ENCODE measurements around the gene ROBO2.

The ROBO2 gene

DNA sequence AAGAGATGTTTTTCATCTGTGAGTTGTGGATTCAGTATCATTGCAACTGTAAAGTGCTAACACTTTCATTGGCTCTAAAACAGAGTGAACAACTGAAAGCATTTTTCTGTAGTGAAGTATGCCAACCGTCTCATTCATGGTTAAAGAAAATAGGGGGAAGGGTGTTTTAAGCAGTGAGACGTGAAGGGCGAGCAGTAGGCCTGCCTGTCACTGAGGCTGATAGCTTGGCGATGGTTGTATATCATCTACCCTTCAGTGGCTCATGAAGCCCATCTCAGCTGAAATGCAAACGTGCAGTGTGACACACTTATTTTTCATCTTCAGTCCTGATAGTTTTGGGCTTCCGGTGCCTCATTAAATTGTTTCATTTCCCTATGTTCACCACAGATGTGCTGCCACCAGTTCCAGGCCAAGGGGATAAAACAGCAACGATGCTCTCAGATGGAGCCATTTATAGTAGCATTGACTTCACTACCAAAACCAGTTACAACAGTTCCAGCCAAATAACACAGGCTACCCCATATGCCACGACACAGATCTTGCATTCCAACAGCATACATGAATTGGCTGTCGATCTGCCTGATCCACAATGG is 562.0 kb downstream of the ROBO2 start:
- no peak for DNase-seq

DNA sequence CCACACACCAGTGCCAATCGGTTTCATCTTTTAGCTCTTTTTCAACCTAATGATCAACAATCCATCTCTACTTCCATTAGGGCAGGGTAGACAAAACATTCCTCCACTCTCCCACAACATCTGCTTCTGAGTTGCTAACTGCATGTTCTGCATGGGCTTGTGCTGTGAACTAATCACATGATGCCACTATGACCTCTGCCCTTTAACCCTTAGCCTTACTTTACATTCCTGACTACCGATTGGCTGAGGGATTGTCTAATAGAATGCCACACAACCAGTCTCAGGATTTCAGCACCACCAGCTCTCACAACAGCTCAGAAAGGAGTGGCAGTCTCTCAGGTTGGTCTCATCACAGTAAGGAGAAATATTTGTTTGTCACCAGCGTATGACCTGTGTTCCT is 562.8 kb downstream of the ROBO2 start:
- no peak for DNase-seq

DNA sequence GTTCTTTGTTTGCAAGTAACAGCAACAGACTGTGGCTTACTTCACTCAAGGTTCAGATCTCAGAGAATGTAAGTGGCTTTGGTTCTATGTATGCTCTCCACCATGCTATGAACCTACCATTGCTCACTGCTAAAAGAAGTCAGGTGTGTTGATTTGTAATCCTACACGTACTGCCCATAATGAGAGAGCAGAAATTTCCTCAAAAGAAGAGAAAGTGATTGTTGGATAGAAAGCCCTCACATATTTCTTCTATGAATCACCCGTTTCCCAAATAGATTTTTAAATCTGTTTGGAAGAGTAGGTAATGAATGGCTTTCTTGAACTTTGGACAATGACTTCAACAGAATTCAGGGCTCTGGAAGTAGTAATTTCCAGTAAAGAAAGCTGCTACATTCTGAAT is 565.4 kb downstream of the ROBO2 start:
- no peak for DNase-seq

DNA sequence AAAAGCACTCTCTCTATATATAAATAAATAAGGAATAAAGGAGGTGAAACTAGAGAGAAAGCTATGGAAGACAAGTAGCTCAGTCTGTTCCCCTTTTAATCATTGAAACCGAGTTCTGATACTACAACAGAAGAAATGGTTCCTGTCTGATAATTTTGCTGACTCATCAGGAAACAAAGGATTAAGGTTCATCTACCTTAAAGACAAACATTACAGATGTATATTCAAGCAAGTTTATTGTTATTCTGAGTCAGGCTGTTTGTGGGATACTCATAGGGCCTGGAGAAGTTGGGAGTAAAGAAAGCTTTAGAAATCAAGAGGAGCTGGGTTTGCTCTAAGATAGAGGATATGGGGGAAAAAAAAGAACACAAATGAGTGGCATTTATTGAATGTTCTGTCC is 566.0 kb downstream of the ROBO2 start:
- no peak for DNase-seq

DNA sequence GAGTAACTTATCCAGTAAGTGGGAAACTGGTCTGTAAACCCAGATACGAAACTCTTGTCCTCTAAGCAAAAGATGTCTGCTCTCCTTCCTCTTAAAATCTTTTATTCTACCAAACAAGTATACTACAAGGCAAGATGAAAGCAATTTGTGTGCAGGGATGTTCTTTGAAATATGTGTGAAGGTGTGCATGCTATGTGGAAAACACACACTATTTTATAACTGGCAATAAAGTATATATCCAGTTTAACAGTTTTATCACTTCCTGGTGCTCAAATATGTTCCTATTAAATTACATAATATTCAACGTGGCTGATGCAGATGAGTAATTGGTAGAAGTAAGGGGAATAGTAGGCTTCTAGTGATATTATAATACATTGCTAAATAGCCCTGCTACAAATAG is 566.5 kb downstream of the ROBO2 start:
- no peak for DNase-seq

DNA sequence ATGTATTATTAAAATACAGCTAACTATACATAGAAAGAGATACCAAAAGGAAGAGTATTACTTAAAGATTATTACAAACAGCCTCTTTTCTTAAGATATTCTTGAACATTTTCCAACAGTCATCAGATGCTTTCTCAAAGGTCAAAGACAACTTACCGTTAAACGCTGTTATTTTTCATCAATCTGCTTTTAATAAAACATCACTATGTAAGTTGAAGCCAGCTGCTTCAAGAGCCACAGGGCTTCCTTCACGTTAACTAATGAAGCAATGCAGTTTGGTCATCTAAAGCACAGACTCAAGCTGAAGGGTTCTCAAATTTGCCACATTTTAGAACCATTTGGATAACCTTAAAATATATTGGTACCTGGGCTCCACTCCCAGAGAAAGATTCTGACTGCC is 578.8 kb downstream of the ROBO2 start:
- DNase-seq, result no peak

DNA sequence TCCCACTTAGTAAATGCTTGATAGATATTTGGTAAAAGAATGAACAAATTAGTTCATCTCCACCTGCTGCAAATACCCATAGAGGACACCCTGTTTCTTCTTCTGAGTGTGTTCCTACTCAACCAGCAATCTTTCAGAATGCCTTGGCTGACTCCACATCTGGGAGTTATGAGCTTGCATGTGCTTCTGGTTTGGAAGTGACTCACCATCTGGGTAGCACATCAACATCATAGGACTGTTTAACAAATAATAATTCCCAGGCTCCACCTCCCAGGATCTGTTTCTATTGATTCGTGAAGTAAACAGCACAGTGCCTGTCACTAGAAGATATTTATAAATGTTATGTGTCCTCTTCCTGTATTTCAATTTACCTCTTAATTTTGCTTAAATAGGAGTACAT is 580.1 kb downstream of the ROBO2 start:
- no peak for DNase-seq

DNA sequence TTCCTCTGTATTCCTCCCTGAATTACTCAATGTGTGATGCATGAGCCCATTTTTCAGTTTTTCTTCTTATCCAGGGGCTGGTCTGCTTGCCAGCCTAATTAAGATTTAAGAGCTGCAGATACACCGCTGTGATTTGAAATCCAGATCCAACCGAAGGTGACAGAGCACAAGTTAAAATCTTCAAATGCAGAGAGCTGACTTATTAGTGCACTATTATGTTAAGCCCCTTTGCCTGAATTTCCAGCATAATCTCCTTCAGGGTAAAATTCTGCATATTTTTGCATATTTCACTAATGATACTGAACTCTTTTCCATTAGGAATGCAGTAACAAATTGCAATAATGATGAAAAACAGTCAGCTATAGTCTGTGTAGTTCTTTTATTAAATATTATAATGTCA is 583.6 kb downstream of the ROBO2 start:
- DNase-seq, result no peak

DNA sequence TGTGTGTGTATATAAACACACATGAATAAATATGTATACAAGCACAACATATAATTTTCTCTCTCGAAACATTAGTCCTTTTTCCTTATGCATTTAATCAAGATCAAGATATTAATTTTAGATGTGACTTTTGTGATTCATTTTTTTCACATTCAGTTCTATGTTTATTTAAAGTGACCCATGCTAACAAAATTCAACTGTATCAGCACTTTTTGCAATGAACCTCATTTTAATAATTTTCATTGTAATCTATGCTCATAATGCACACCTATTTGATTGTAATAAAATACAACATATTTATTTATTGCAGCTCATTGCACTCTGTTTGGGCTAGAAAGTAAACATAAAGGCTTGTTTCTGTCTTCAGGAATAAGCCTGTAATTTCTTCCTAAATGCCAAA is 586.3 kb downstream of the ROBO2 start:
- DNase-seq, result no peak

DNA sequence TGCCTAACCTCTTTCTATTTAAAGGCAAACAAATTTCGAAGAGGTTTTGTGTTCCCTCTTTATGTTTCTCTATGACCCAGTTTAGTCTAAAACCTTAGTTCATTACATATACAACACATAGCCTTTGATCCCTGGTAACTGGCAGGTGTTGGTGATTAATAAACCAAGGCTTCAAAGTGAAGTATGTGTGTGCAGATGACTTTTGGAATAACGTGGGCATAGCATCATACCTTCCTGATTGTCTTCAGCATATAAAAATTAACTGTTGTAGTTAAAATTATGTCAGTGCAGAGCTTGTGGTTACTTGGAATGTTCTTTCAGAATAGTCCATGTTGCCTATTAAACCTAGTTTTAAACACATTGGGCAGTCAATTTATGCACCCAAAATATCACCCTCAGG is 608.3 kb downstream of the ROBO2 start:
- DNase-seq, result no peak

DNA sequence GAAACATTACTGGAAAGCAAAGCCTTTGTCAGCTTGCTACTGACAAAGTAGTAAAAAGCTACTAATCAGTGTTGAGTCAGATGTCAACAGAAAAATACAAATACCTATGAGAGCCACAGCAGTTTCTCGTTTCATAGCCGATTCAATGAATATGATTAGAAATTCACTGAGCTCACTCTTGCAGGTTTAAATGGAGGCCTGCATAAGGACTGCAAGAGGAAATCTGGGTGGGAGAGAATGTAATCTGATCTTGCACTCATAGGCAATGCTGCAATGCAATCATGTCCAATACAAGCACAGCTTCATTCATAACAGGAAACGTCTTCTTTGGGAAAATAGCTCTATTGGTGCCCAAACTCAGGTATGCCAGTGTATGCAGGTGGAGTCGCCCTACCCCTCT is 608.8 kb downstream of the ROBO2 start:
- no peak for DNase-seq

DNA sequence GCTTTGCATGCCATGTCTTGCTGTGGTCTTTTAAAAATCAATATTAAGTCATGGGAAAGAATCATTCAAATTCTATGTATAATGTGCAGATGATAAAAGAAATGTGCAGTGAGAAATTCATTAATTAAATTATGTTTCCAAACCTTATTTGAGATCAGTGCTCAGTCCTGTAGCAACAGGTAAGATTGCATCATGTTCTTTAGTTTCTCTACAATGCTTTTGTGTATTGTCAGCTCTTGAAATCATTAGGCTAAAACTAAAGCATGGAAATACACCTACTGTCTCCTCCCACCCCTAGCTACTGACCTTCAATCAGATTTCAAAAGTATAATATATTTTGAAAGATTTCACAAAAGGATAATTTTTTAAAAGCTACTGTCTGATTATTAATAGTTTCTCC is 612.7 kb downstream of the ROBO2 start:
- DNase-seq, result no peak

DNA sequence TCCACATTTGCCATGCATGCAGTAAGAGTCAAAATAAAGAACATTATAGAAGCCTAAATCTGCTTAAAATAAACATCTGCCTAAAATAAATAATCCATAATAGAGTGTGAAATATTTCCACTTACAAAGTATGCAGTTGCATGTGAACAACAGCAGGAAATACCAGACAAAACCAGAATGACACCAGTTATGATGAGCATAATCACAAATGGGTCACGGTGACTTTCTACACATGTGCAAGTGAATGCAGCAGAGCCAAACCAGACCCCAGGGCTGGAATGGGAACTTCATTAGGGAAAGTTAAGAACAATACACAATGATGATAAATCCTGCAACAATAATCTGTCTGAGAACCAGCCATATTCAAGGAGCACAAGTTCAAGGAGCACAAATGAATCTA is 615.5 kb downstream of the ROBO2 start:
- no peak for DNase-seq

DNA sequence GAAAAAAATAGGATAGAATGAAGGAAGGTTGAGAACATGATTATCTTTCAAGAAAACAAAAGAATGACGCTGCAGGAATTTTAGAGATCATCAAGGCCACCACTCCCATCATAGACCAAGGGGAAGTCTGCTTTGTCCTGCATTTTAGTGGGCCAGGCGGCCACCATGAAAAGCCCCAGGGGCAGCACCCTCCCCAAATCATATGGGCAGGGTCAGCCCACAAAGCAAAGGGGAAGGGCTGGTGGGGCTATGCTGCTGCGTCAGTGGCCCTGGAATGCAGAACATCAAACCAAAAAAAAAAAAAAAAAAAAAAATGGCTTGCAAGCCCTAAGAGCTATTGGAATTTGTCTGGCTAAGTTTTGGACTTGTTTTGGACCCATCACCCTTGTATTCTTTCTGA is 620.8 kb downstream of the ROBO2 start:
- DNase-seq, result no peak

DNA sequence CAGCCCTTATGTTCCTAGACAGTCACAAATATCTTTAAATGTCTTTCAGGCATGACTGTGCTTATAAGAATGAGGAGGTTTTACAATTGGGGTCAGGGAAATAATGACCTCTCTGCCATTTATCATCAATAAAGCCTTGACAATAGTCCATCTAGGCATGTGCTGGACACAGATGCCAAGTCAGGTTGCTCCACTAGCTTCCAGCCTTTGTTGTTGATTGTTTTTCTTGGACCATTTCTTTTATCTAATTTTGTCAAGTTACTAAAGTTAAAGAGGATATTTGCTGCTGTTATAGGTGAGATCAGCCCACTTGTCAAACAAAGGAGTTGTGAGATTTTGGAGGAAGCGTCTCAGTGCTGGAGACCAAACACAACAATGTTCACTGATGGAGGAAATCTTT is 628.0 kb downstream of the ROBO2 start:
- no peak for DNase-seq

DNA sequence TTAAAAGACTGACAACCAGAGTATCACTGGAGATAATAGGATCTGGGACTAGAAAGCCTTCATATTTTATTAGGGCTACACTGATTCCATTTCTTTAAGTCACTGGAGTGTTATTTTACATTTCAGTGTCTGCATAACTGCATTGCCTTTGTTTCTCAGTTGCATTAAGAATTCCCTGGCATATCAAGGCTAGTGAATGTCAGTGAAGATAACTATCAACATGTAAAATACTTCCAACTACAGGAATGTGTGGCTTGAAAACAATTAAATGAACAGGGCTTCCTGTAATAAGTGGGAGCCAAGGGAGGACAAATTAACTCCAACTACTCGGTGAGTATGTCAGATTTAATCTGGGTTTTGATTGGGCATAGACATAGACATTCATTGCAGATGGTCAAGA is 628.5 kb downstream of the ROBO2 start:
- DNase-seq, result no peak

DNA sequence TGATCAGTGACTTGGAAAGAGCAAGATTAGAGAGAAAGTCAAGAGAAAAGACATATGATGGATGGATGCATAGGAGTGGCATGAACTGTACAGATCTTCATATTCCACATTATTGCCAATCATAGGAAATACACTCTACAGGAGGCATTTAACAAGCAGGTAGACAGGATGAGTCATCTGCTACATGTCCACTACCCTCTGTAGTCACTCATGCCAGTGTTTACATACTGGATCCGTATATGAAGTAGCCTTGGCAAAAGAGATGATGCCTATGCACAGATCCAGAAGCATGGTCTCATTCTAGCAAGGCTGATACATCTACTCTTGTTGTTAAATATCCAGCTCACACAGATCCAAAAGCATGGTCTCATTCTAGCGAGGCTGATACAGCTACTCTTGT is 632.1 kb downstream of the ROBO2 start:
- no peak for DNase-seq

DNA sequence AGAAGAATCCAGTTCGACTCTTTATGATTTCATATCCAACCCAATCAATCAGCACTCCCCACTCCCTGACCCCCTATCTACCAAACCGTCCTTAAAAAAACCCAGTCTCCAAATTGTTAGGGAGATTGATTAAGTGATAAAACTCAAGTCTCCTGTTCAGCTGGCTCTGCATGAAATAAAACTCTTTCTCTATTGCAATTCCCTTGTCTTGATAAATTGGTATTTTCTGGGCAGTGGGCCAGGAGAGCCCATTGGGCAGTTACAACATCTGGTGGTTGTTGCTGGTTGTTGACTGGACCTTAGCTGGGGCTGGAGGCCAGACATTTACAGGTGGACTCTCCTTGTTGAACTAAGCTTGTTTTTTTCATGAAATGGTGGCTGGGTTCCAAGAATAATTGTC is 642.3 kb downstream of the ROBO2 start:
- DNase-seq, result no peak

DNA sequence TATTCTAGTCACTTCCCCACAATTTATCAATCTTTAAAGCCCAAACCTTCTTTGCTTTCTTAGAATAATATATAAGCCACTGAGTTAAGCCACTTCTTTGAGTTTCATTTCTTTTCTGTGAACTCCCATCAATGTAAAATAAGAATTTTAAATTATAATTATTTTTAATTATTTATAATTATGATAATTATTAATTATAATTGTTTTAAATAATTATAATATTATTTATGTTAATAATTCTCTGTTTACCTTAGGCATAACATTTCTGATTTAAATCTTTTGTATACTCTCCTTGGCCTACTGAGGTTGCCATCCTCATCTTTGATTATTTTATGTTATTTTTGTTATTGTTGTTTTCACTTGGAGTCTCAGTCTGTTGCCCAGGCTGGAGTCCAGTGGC is 644.2 kb downstream of the ROBO2 start:
- DNase-seq, result no peak

DNA sequence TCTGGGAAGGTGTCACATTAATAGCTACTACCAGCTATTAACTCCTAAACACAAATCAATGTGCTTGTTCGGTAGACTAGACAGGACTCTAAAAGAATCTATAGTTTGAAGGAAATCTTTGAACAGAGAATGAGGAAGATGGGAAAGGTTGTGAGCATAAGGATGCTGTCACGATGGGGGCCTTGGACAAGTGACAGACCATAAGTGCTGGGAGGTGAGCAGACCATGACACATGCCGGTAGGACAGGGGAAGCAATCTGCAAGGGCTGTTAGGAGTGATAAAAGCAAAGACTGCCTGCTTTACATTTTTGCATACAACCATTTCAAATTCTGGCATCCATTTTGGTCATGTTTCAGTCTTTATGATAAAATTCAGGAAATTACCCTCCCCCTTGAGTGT is 645.8 kb downstream of the ROBO2 start:
- DNase-seq, result no peak

DNA sequence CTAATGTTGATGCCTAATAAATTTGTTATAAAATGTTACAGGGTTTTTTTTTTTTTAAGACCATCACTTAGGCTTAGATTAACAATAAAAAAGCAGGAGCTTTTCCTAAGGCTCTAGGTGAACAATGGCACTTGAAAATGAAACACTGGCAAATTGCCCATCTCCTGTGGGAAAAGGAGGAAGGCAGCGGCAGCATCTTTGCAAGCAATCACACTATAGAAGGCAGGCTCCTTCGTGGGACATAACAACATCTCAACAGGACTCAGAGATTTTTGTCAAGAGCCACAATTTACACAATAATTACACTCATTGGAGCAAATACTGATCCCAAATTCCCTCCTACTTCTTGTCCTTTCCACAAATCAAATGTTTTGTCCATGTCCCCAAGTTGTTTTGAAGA is 646.7 kb downstream of the ROBO2 start:
- DNase-seq, result no peak

DNA sequence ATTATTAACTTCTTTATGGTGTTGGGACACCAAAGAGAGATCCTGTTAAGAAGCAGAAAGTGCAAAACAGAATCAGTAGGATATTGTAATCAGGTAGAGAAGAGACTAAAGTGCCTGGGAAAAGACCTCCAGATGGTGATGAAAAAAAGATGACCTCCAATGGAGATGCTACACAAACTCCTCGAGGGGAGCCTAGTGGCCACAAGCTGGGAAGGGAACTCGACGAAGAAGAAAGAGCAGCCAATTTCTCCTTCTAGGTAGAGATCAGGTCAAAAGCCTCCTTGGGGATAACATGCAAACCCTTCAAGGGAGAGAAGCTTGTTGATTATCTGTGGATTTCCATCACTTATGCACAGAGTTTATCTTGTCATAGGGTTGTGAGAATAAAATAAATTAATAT is 647.6 kb downstream of the ROBO2 start:
- no peak for DNase-seq

DNA sequence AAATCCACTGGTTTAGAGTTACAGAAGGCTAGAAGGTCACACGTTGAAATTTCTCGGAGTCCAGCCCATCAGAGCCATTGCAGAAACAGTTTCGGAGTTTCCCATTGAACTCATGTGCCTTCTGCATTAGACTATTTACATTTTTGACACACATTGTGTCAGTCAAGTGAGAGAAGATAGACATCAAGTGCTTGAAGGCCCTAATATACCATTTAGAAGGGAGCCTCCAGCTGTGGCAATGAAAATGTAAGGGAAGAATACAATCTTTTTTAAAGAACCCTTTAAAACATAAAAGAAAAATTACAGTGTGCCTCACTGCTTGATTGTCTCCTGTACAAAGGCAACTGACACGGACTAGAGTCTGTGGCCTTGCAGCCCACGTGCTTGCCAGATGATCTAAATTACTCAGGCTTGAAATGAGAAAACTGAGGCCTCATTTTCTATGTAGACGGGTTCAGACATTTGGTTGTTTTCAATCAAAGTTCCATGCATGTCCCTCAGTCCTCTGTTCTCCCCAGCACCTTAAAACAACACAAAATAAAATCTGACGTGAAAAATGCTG is 650.5 kb downstream of the ROBO2 start:
- DNase-seq, result no peak

DNA sequence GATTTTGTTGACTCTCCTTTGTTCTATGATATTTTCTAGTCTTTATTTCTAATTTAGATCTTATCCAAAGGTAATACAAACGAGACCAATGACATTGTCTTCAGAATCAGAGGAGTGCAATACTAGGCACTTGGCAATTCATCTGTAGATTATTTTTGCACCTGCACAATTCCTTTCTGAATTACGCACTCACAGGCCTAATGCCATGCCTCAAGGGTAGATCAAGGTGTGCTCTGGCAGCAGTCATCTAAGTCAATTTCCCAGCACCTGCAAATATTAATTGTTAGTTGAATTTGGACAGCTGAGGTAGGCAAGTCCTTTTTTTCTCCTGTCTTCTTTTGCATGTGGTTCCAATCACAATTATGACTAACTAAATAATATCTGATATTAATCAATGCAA is 653.2 kb downstream of the ROBO2 start:
- no peak for DNase-seq

DNA sequence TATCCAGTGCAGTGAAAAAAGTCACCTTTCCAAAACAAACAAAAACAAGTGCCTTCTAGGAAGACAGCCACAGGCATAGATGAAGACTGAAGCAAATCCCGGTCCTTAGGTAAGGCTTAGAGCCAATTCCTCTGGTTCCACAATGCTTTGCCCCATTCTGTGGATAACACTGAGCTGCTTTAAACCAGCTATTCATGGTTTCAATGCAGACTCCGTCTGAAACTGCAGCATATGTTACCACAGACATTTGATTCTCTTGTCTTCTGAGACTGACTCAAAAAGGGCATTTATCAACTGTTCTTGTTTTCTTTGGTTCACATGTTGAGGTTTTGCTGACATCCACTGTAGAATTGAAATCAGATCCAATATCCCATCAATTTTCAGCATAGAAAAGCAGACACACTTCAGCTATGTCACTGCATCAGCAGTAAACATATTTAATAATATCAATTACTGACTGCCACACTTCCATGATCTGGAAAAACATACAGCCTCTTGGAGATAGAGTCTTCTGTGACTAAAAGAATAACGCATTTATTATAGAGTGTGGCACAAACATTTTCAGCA is 659.3 kb downstream of the ROBO2 start:
- no peak for DNase-seq

Data from KG1 (cell line).